Measurements from ENCODE around the gene SIPA1L3. TPM values are rescaled to one million over a fixed set of nuclear protein-coding genes. Genes with fewer than 3 reads are reported as not detected.

The SIPA1L3 gene
- total and polyA plus RNA-seq, 2 of the 13 experiments (the other 11 are each of a cell fraction or from before 2014, with no cell fraction given), result 5.5 to 7.7 TPM

DNA sequence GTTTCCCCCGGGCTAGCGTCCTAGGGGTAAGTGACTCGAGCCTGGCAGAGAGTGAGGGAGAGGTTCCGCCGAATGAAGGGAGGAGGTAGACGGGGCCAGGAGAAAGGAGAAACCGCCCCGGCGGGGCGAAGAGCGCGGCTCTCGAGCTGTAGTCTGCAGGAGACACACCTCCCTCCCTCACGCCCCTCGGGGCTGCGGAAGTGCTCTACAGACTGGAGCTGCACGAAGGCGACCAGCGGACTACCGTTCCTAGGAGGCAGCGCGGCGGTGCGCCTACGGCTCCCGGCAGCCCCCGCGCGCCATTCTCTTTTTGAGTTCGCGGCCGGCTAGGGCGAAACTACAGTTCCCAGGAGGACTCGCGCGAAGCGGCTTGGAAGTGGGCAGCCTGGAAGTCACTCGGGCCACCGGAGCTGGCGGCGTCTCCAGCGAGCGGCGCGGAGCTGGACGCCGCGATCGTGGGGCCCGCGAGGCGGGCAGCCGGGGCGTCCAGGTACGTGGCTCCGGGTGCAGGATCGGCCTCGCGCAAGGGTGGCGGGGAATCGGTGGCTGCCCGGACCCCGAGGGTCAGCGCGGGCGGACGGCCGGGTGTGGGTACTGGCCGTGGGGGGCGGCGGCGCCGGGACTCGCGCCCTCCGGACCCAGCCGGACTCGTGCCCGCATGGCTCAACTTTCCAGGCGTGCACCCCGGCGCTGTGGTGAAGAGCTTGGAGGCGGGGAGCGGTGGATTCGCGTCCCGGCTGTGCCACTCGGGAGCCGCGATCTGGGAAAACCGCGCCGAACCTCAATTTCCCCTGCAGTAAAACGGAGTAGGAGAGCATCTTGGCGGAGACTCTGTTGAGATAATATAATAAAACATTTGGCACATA is at the start of gene SIPA1L3 (continued):
- TF ChIP-seq, protein P1, sequence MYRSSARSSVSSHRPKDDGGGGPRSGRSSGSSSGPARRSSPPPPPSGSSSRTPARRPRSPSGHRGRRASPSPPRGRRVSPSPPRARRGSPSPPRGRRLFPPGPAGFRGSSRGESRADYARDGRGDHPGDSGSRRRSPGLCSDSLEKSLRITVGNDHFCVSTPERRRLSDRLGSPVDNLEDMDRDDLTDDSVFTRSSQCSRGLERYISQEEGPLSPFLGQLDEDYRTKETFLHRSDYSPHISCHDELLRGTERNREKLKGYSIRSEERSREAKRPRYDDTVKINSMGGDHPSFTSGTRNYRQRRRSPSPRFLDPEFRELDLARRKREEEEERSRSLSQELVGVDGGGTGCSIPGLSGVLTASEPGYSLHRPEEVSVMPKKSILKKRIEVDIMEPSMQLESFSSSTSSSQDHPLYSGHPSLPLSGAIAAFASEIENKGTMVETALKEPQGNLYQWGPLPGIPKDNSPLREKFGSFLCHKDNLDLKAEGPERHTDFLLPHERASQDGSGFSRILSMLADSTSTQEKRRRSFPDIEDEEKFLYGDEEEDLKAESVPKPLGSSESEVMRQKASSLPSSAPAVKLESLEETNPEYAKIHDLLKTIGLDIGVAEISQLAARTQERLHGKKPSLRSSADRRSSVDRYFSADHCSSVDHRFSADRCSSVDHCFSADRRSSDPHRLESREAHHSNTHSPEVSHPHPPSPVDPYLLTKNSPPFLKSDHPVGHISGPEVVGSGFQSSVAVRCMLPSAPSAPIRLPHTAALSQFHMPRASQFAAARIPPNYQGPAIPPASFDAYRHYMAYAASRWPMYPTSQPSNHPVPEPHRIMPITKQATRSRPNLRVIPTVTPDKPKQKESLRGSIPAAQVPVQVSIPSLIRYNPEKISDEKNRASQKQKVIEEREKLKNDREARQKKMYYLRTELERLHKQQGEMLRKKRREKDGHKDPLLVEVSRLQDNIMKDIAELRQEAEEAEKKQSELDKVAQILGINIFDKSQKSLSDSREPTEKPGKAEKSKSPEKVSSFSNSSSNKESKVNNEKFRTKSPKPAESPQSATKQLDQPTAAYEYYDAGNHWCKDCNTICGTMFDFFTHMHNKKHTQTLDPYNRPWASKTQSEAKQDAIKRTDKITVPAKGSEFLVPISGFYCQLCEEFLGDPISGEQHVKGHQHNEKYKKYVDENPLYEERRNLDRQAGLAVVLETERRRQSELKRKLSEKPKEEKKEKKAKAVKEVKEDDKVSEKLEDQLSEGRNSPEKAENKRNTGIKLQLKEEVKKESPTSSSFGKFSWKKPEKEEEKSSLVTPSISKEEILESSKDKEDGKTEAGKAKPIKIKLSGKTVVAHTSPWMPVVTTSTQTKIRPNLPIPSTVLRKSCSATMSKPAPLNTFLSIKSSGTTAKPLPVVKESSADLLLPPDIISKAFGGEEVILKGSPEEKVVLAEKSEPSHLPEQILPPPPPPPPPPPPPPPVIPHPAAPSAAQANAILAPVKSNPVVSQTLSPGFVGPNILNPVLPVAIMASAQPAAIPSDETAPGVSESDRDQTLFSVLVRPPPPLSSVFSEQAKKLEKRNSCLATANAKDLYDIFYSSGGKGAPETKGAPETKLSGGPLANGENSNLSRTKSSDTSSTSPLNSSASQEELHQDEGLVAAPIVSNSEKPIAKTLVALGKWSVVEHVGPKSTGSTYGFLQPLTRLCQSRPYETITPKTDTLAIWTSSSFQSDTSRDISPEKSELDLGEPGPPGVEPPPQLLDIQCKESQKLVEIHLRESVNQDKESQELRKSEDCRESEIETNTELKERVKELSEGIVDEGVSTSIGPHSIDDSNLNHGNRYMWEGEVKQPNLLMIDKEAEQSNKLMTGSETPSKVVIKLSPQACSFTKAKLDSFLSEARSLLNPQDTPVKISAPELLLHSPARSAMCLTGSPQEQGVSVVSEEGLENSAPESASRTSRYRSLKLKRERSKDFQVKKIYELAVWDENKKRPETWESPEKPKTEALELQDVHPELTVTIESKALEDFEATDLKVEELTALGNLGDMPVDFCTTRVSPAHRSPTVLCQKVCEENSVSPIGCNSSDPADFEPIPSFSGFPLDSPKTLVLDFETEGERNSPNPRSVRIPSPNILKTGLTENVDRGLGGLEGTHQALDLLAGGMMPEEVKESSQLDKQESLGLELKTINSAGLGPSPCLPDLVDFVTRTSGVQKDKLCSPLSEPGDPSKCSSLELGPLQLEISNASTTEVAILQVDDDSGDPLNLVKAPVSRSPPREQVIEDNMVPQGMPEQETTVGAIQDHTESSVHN (CRISPR knock-in tag; IDR thresholded peaks at IDR 0.05), result no peak
- TF ChIP-seq, protein P2, sequence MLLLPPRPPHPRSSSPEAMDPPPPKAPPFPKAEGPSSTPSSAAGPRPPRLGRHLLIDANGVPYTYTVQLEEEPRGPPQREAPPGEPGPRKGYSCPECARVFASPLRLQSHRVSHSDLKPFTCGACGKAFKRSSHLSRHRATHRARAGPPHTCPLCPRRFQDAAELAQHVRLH (CRISPR knock-in tag; IDR thresholded peaks at IDR 0.05; ENCODE audit: borderline replicate concordance, low read depth), result no peak

- no peak for DNase-seq (ENCODE audit: low spot score)
- Histone ChIP-seq H4K20me1 (ENCODE audit: insufficient read depth, low read length) (no peaks in the 10 kb centered on the region), H3K79me2 (ENCODE audit: insufficient read depth, low read length) (no peaks in the 10 kb centered on the region), H2AFZ (ENCODE audit: low read length) (no peak overlapping the region), H3K9me3 (ENCODE audit: low read length) (no peaks in the 10 kb centered on the region), H3K27me3 (ENCODE audit: control insufficient read depth in 1 of 2, insufficient read depth in 2 of 2, low read length in 2 of 2) (no peaks in the 10 kb centered on the region), H3K4me1 (ENCODE audit: insufficient read depth, low read length) (no peaks in the 10 kb centered on the region), H3K36me3 (replicated peaks in 1 of 2; ENCODE audit: control insufficient read depth in 1 of 2, insufficient read depth in 2 of 2, low read length in 2 of 2) (no peaks in the 10 kb centered on the region), H3K4me2 (ENCODE audit: low read depth, low read length) (no peak overlapping the region), H3K27ac (ENCODE audit: extremely low read length, insufficient read depth, low read length) (no peak overlapping the region), H3K4me3 (replicated peaks in 1 of 3; ENCODE audit: insufficient read depth in 1 of 3, low read depth in 2 of 3, low read length in 3 of 3) (no peak overlapping the region), H3K9ac (ENCODE audit: insufficient read depth, low read depth, low read length) (no peak overlapping the region)
- 19% methylated on average over 3 of the region's 3 CpGs for WGBS (ENCODE audit: low lambda C conversion rate)
- no peak for FAIRE-seq
- ChIA-PET CTCF (ENCODE audit: low intra/inter-chr PET ratio, low total read pairs) (no interaction called here), POLR2A (no interaction called here)
- intact Hi-C loops (cut with micrococcal nuclease; ENCODE audit: unreplicated experiment), result no loop called here
- in situ Hi-C loops (cut with HindIII; ENCODE audit: extremely low pct_ligation_motif_present, low pct_unique_long_range_greater_than_20kb), result no loop called here
- no peak for ATAC-seq
- no TSS peak for BruUV-seq (replicated peaks)
- TF ChIP-seq MLX (CRISPR knock-in tag; IDR thresholded peaks at IDR 0.05) (no peak), SMAD1 (CRISPR knock-in tag; IDR thresholded peaks at IDR 0.05; ENCODE audit: borderline replicate concordance, low read depth) (no peak), PHF20 (CRISPR knock-in tag; IDR thresholded peaks at IDR 0.05) (no peak), SIN3B (IDR thresholded peaks at IDR 0.05; ENCODE audit: low read length) (no peak)
- TF ChIP-seq, protein P3, sequence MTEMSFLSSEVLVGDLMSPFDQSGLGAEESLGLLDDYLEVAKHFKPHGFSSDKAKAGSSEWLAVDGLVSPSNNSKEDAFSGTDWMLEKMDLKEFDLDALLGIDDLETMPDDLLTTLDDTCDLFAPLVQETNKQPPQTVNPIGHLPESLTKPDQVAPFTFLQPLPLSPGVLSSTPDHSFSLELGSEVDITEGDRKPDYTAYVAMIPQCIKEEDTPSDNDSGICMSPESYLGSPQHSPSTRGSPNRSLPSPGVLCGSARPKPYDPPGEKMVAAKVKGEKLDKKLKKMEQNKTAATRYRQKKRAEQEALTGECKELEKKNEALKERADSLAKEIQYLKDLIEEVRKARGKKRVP (CRISPR knock-in tag; IDR thresholded peaks at IDR 0.05), result no peak
Observed at GRCh38 chr19:37864501-37864900, 42.5 kb upstream of the SIPA1L3 start.
